DMS114 treated with DMSO at 0.1 percent for 48 hours (cell line): Measurements from ENCODE around the gene CYP2C9.

Source experiments
- DNase-seq: peaks from one replicate; lab custom pipeline; 2025; ENCODE audit not compliant: unreplicated experiment; lab: John Stamatoyannopoulos, UW

Gene CYP2C9

GRCh38 chr10:95035332-95036295 lies 97.2 kb downstream of the CYP2C9 start:
- DNase-seq: no peak

GRCh38 chr10:95039281-95039680 lies 100.8 kb downstream of the CYP2C9 start:
- no peak for DNase-seq
